Mesendoderm (in vitro differentiated cells): Measurements from ENCODE around the gene LDLR. TPM values are rescaled to one million over a fixed set of nuclear protein-coding genes. Genes with fewer than 3 reads are reported as not detected.

Experiments
- DNase-seq: peaks from one replicate; pipeline ENCODE4 v3.0.0; 2013
- H2AK5ac ChIP-seq: 2 replicates; pipeline ENCODE4 v1.6.1; 2013; ENCODE audit warnings: low read length, inconsistent platforms
- H2BK120ac ChIP-seq: 2 replicates; pipeline ENCODE4 v1.6.1; 2013; ENCODE audit warnings: low read depth, mild to moderate bottlenecking, low read length, moderate library complexity, mixed read lengths
- H2BK15ac ChIP-seq: replicated peaks from 2 replicates; pipeline ENCODE4 v1.6.1; 2013; ENCODE audit warnings: low read depth, mild to moderate bottlenecking, moderate library complexity
- H2BK5ac ChIP-seq: 2 replicates; pipeline ENCODE4 v1.6.1; 2013; ENCODE audit warnings: low read length, inconsistent platforms
- H3K18ac ChIP-seq: 2 replicates; pipeline ENCODE4 v1.6.1; 2013; ENCODE audit warnings: mild to moderate bottlenecking, low read length, mixed read lengths
- H3K23ac ChIP-seq: one replicate; pipeline ENCODE4 v1.6.1; 2013; ENCODE audit warnings: low read length
- H3K27ac ChIP-seq: 2 replicates; pipeline ENCODE4 v1.5.1; 2013; ENCODE audit warnings: low read depth, mild to moderate bottlenecking, inconsistent platforms, low read length, moderate library complexity
- H3K27me3 ChIP-seq: 2 replicates; pipeline ENCODE4 v1.6.1; 2013; ENCODE audit warnings: low read length, control low read depth, mild to moderate bottlenecking, inconsistent platforms; ENCODE audit not compliant: insufficient read depth, poor library complexity
- H3K36me3 ChIP-seq: 2 replicates; pipeline ENCODE4 v1.6.1; 2013; ENCODE audit warnings: low read length, inconsistent platforms; ENCODE audit not compliant: control insufficient read depth, insufficient read depth
- H3K4ac ChIP-seq: one replicate; pipeline ENCODE4 v1.6.1; 2013; ENCODE audit warnings: low read depth, mild to moderate bottlenecking, low read length, moderate library complexity
- H3K4me1 ChIP-seq: 2 replicates; pipeline ENCODE4 v1.6.1; 2013; ENCODE audit warnings: low read depth, low read length, inconsistent platforms; ENCODE audit not compliant: control insufficient read depth
- H3K4me2 ChIP-seq: 2 replicates; pipeline ENCODE4 v1.6.1; 2013; ENCODE audit warnings: low read length
- H3K4me3 ChIP-seq: 2 replicates; pipeline ENCODE4 v1.5.1; 2013; ENCODE audit warnings: mild to moderate bottlenecking, low read length
- H3K56ac ChIP-seq: one replicate; pipeline ENCODE4 v1.6.1; 2013; ENCODE audit warnings: low read length
- H3K79me1 ChIP-seq: 2 replicates; pipeline ENCODE4 v1.6.1; 2013; ENCODE audit warnings: low read length, inconsistent platforms
- H3K79me2 ChIP-seq: 2 replicates; pipeline ENCODE4 v1.6.1; 2013; ENCODE audit warnings: mild to moderate bottlenecking, low read length; ENCODE audit not compliant: control insufficient read depth, insufficient read depth
- H3K9ac ChIP-seq: 2 replicates; pipeline ENCODE4 v1.6.1; 2013; ENCODE audit warnings: low read length, inconsistent platforms
- H4K5ac ChIP-seq: one replicate; pipeline ENCODE4 v1.6.1; 2013; ENCODE audit warnings: low read length
- H4K8ac ChIP-seq: one replicate; pipeline ENCODE4 v1.6.1; 2013; ENCODE audit warnings: low read depth, mild to moderate bottlenecking, control low read depth, low read length, moderate library complexity
- WGBS: extraction: QIAGEN DNeasy Blood & Tissue Kit; methylation state at CpG from one replicate; pipeline ENCODE4 v1.1.7; 2013; ENCODE audit warnings: low lambda C conversion rate, missing lambda C conversion rate; ENCODE audit not compliant: insufficient coverage; ENCODE audit errors: extremely low coverage; 5-methylcytosine and 5-hydroxymethylcytosine counted together
- polyA plus RNA-seq, 2 experiments: library from polyadenylated mRNA; stranded (reverse); fragments of 200-250 nt; gene quantifications; one replicate each; pipeline ENCODE4 v1.2.3, GENCODE V29; 2013

LDLR gene
- polyA plus RNA-seq (2013, experiment 1 of 2), result 65.4 TPM
- 68.0 TPM for polyA plus RNA-seq (2013, experiment 2 of 2)

- H2BK15ac ChIP-seq, result peak within 1 kb of the TSS; percentile 99
- H3K18ac ChIP-seq, result peak within 1 kb of the TSS; percentile 100
- DNase-seq, result peak; percentile 99
- peaks cover 7% of the 10 kb centered on the region for H3K4me1 ChIP-seq
- peak within 1 kb of the TSS; percentile 97 for H3K23ac ChIP-seq
- H4K8ac ChIP-seq, result peak within 1 kb of the TSS; percentile 94
- H3K36me3 ChIP-seq, result peaks cover 4% of the 10 kb centered on the region
- H2AK5ac ChIP-seq, result peak within 1 kb of the TSS; percentile 69
- H3K27ac ChIP-seq, result peak within 1 kb of the TSS; percentile 99
- H3K27me3 ChIP-seq, result no peaks in the 10 kb centered on the region
- peak within 1 kb of the TSS; percentile 97 for H3K4me3 ChIP-seq
- H2BK120ac ChIP-seq, result peak within 1 kb of the TSS; percentile 99
- peak within 1 kb of the TSS; percentile 99 for H3K4ac ChIP-seq
- peak within 1 kb of the TSS; percentile 72 for H3K4me2 ChIP-seq
- H3K79me2 ChIP-seq, result peaks cover 46% of the 10 kb centered on the region
- H3K79me1 ChIP-seq, result no peaks in the 10 kb centered on the region
- H2BK5ac ChIP-seq, result peak within 1 kb of the TSS; percentile 97
- H3K56ac ChIP-seq, result peak within 1 kb of the TSS; percentile 94
- no peak within 1 kb of the TSS for H4K5ac ChIP-seq
- H3K9ac ChIP-seq, result peak within 1 kb of the TSS; percentile 97
- WGBS, result no CpG with 5 or more reads among the region's 43 CpGs
These were observed at the start of gene LDLR for GRCh38 chr19:11089254-11090013. Gene LDLR (plus strand): TSS chr19:11089463. CDS start chr19:11089549, 86 bp downstream.

GRCh38 chr19:11041194-11041593, 48.1 kb upstream of the LDLR start:
- no peak overlapping the region for H3K9ac ChIP-seq
- DNase-seq, result no peak
- no peak overlapping the region for H4K8ac ChIP-seq
- H2BK5ac ChIP-seq, result no peak overlapping the region
- H3K4me2 ChIP-seq, result no peak overlapping the region
- H3K79me2 ChIP-seq, result no peaks in the 10 kb centered on the region
- peaks cover 5% of the 10 kb centered on the region for H3K79me1 ChIP-seq
- peaks cover 15% of the 10 kb centered on the region for H3K36me3 ChIP-seq
- no peak overlapping the region for H3K4ac ChIP-seq
- no peak overlapping the region for H3K23ac ChIP-seq
- no peak overlapping the region for H3K56ac ChIP-seq
- H4K5ac ChIP-seq, result no peak overlapping the region
- no peak overlapping the region for H3K4me3 ChIP-seq
- H2AK5ac ChIP-seq, result no peak overlapping the region
- WGBS, result no CpG with 5 or more reads among the region's 33 CpGs
- H3K27me3 ChIP-seq, result no peaks in the 10 kb centered on the region
- no peak overlapping the region for H2BK120ac ChIP-seq
- no peak overlapping the region for H3K18ac ChIP-seq
- no peaks in the 10 kb centered on the region for H3K4me1 ChIP-seq
- H3K27ac ChIP-seq, result no peak overlapping the region
- no peak overlapping the region for H2BK15ac ChIP-seq

GRCh38 chr19:11041966-11042627, 47.2 kb upstream of the LDLR start:
- H2BK120ac ChIP-seq, result no peak overlapping the region
- no peak overlapping the region for H3K23ac ChIP-seq
- no peak overlapping the region for H3K27ac ChIP-seq
- no peak overlapping the region for H4K8ac ChIP-seq
- H3K4me2 ChIP-seq, result no peak overlapping the region
- no peak overlapping the region for H3K18ac ChIP-seq
- no CpG with 5 or more reads among the region's 13 CpGs for WGBS
- H3K79me2 ChIP-seq, result no peaks in the 10 kb centered on the region
- peaks cover 10% of the 10 kb centered on the region for H3K36me3 ChIP-seq
- DNase-seq, result no peak
- no peaks in the 10 kb centered on the region for H3K27me3 ChIP-seq
- peaks cover 1% of the 10 kb centered on the region for H3K79me1 ChIP-seq
- H4K5ac ChIP-seq, result no peak overlapping the region
- no peak overlapping the region for H3K9ac ChIP-seq
- no peak overlapping the region for H2AK5ac ChIP-seq
- H2BK15ac ChIP-seq, result no peak overlapping the region
- no peak overlapping the region for H3K4ac ChIP-seq
- no peak overlapping the region for H3K56ac ChIP-seq
- H3K4me3 ChIP-seq, result no peak overlapping the region
- H3K4me1 ChIP-seq, result no peaks in the 10 kb centered on the region
- H2BK5ac ChIP-seq, result no peak overlapping the region

GRCh38 chr19:11044431-11044830, 44.8 kb upstream of the LDLR start:
- H3K4ac ChIP-seq, result no peak overlapping the region
- no peak for DNase-seq
- H3K56ac ChIP-seq, result no peak overlapping the region
- H3K36me3 ChIP-seq, result peaks cover 10% of the 10 kb centered on the region
- H2BK5ac ChIP-seq, result no peak overlapping the region
- no peak overlapping the region for H2BK120ac ChIP-seq
- no peak overlapping the region for H3K23ac ChIP-seq
- no peaks in the 10 kb centered on the region for H3K27me3 ChIP-seq
- H3K9ac ChIP-seq, result no peak overlapping the region
- no peak overlapping the region for H4K5ac ChIP-seq
- no peak overlapping the region for H2BK15ac ChIP-seq
- no peaks in the 10 kb centered on the region for H3K4me1 ChIP-seq
- no peak overlapping the region for H4K8ac ChIP-seq
- no peaks in the 10 kb centered on the region for H3K79me1 ChIP-seq
- H3K79me2 ChIP-seq, result no peaks in the 10 kb centered on the region
- no CpG with 5 or more reads among the region's 10 CpGs for WGBS
- no peak overlapping the region for H3K27ac ChIP-seq
- no peak overlapping the region for H3K4me3 ChIP-seq
- no peak overlapping the region for H3K18ac ChIP-seq
- H2AK5ac ChIP-seq, result no peak overlapping the region
- H3K4me2 ChIP-seq, result no peak overlapping the region

GRCh38 chr19:11045536-11045935, 43.7 kb upstream of the LDLR start:
- Histone ChIP-seq H3K79me1 (no peaks in the 10 kb centered on the region), H4K8ac (no peak overlapping the region), H4K5ac (no peak overlapping the region), H3K27me3 (no peaks in the 10 kb centered on the region), H3K4me1 (no peaks in the 10 kb centered on the region), H2BK5ac (no peak overlapping the region), H3K36me3 (peaks cover 10% of the 10 kb centered on the region), H2BK120ac (no peak overlapping the region), H3K9ac (no peak overlapping the region), H3K4me3 (no peak overlapping the region), H3K18ac (no peak overlapping the region), H3K56ac (no peak overlapping the region), H3K4me2 (no peak overlapping the region), H3K4ac (no peak overlapping the region), H3K23ac (no peak overlapping the region), H3K79me2 (no peaks in the 10 kb centered on the region), H3K27ac (no peak overlapping the region), H2BK15ac (no peak overlapping the region), H2AK5ac (no peak overlapping the region)
- no CpG with 5 or more reads among the region's 4 CpGs for WGBS
- no peak for DNase-seq
